ENCODE measurements around the gene ANXA4. TPM values are rescaled to one million over a fixed set of nuclear protein-coding genes. Genes with fewer than 3 reads are reported as not detected.

The ANXA4 gene
- total RNA-seq, result 15.0 and 26.4 TPM in 2 replicates

DNA sequence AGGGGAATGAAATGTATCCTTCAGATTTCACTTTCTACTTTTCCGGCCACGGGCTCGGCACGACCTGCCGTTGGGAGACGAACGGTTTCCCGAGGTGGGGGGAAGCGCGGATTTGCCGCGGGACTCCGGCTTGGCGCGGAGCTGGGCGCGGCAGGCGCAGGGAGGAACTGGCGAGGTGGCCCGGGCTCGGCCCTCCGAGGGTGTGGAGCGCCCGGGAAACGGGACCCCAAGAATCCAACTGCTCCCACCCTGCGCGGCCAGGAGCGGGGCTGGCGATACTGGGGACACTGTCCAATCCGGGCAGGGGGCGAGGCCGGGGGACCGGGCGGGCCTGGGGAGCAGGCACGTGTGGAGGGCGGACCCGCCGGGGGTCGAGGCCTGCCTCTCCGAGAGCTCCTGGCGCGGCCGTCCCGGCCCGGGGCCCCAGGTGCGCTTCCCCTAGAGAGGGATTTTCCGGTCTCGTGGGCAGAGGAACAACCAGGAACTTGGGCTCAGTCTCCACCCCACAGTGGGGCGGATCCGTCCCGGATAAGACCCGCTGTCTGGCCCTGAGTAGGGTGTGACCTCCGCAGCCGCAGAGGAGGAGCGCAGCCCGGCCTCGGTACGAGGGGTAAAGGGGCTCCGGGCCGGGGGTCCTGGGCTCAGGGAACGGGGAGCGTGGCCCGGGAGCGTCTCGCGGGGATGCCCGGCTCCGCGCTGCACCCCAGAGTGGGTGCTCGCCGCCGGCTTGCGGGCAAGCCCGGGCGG lies at the start of gene ANXA4:
ANXA4 (plus strand) TSS at position 560 of the 747 bp plus-strand sequence. CDS start 39,432 bp downstream, outside the sequence.
- Histone ChIP-seq H3K4me3 (ENCODE audit: low read depth, low read length) (peak within 1 kb of the TSS; percentile 88), H3K27me3 (ENCODE audit: control insufficient read depth, insufficient read depth, low read length) (no peaks in the 10 kb centered on the region), H3K36me3 (ENCODE audit: control insufficient read depth, insufficient read depth, low read length) (no peaks in the 10 kb centered on the region)
- DNase-seq (ENCODE audit: low read depth), result peak; percentile 81
- no peak for FAIRE-seq
- TF ChIP-seq, protein P1, sequence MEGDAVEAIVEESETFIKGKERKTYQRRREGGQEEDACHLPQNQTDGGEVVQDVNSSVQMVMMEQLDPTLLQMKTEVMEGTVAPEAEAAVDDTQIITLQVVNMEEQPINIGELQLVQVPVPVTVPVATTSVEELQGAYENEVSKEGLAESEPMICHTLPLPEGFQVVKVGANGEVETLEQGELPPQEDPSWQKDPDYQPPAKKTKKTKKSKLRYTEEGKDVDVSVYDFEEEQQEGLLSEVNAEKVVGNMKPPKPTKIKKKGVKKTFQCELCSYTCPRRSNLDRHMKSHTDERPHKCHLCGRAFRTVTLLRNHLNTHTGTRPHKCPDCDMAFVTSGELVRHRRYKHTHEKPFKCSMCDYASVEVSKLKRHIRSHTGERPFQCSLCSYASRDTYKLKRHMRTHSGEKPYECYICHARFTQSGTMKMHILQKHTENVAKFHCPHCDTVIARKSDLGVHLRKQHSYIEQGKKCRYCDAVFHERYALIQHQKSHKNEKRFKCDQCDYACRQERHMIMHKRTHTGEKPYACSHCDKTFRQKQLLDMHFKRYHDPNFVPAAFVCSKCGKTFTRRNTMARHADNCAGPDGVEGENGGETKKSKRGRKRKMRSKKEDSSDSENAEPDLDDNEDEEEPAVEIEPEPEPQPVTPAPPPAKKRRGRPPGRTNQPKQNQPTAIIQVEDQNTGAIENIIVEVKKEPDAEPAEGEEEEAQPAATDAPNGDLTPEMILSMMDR (IDR thresholded peaks at IDR 0.05; ENCODE audit: insufficient read depth, low read length, severe bottlenecking), result no peak

DNA sequence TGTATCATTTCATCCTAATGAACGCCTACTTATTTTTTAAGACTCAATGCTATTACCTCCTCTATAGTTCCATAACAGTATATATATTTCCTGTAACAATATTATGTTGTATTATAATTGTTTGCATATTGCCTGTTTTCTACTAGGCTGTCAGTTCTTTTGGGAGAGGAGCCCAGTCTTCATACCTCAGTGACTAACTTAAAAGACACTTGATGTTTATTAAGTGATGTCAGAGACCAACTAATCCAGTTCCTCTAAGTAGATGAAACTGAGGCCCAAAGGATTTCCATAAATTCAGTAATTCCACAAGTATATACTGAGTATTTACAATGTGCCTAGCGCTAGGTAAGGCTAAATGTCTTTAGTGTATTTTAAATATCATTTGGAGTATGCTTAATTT lies 49.5 kb upstream of the ANXA4 start:
- DNase-seq (ENCODE audit: low read depth) (peak; percentile 79), FAIRE-seq (no peak)
- TF ChIP-seq, protein P1 (IDR thresholded peaks at IDR 0.05; ENCODE audit: insufficient read depth, low read length, severe bottlenecking), result no peak

DNA sequence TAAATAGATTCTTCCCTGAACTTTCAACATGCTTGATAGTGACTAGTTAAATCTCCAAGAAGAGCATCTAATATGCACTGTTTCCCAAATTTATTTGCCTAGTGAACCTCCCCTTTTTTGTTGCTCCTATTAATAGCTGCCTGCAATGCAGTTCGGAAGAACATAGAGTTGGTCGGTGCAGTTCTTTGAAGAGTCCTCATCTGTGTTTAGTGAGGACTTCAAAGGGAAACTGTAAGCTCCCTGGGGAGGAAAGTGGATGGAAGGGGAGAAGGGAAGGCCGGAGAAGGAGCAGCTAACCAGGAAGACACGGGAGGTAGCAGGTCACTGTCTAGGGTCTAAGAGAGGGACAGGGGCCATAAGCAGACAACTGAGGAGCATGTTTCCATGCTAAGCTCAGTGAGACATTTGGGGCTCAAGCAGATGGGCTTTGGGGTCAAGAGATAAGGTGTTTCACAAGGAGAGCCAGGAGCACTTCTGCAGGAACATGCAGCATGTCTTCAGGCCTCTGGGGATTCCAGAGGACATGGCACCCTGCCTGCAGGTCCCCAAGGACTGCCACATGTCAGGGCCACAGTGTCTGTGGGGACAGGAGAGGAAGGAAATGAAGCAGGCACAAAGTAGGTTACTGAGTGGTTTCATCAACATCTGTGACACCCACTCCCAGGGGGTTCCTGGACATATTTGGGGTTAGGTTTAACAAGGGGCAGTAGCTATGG lies 48.7 kb upstream of the ANXA4 start:
- no peaks in the 10 kb centered on the region for H3K36me3 ChIP-seq (ENCODE audit: control insufficient read depth, insufficient read depth, low read length)
- DNase-seq (ENCODE audit: low read depth) (no peak), FAIRE-seq (no peak)
- TF ChIP-seq, protein P1 (IDR thresholded peaks at IDR 0.05; ENCODE audit: insufficient read depth, low read length, severe bottlenecking), result no peak
- no peaks in the 10 kb centered on the region for H3K27me3 ChIP-seq (ENCODE audit: control insufficient read depth, insufficient read depth, low read length)
- no peak overlapping the region for H3K4me3 ChIP-seq (ENCODE audit: low read depth, low read length)

More for the DNA sequence above, 49.5 kb upstream of the ANXA4 start:
- no peaks in the 10 kb centered on the region for H3K27me3 ChIP-seq (ENCODE audit: control insufficient read depth, insufficient read depth, low read length)
- H3K36me3 ChIP-seq (ENCODE audit: control insufficient read depth, insufficient read depth, low read length), result no peaks in the 10 kb centered on the region
- no peak overlapping the region for H3K4me3 ChIP-seq (ENCODE audit: low read depth, low read length)

DNA sequence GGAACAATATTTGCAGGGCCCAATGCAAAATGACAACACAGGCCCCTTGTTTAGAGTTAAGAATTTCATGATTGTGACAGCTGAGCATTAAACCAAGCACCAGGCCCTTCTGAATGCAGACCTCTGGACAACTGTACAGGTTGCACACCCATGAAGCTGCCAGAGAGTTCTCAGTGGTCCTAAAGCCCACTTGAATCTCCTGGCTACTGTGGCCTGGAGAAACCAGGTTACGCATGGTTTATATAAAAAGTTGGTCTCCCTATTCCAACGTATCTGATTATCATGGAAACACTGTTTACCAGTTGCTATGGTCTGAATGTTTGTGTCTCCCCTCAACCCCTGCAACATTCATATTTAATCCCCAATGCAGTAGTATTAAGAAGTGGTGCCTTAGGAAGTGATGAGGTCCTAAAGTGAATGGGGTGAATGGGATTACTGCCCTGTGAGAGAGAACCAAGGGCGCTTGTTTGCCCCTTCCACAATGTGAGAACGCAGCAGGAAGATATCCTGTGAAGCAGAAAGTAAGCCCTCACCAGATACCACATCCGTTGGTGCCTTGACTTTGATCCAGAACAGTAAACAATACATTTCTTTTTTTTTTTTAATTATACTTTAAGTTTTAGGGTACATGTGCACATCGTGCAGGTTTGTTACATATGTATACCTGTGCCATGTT lies 48.0 kb upstream of the ANXA4 start:
- FAIRE-seq (no peak), DNase-seq (ENCODE audit: low read depth) (no peak)
- TF ChIP-seq, protein P1 (IDR thresholded peaks at IDR 0.05; ENCODE audit: insufficient read depth, low read length, severe bottlenecking), result no peak
- Histone ChIP-seq H3K27me3 (ENCODE audit: control insufficient read depth, insufficient read depth, low read length) (no peaks in the 10 kb centered on the region), H3K4me3 (ENCODE audit: low read depth, low read length) (no peak overlapping the region), H3K36me3 (ENCODE audit: control insufficient read depth, insufficient read depth, low read length) (no peaks in the 10 kb centered on the region)

DNA sequence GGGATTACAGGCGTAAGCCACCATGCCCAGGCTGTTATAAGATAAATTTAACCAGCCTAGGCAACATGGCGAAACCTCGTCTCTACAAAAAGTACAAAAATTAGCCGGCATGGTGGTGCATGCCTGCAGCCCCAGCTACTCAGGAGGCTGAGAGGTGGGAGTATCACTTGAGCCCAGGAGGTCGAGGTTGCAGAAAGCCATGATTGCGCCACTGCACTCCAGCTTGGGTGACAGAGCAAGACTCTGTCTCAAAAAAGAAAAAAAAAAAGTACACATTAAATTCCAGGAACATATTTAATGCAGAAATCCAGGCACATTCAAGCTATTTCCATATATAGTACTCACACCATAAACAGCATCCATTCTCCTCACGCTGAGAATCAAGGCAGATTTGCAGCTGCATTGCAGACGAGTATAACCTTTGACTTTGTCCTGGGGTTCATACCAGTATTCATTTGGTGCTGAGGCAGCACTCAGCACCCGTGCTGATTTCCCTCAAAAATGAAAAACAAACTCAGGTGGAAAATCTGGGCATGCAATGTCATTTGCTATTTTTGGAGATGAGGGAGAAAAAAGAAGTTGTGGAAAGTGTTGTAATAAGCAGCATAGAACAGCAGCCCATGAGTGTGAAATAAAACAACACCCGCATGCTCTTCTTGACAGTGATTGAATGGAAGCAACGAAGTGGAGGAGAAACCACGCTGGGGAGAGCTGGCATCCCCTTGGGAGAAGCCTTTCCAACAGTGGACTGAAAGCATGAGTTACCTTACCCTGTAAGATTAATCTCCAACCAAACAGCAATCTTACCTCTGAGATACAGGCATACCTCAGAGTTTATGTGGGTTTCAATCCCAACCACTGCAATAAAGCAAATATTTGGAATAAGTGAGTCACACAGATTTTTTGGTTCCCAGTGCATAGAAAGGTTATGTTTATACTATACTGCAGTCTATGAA lies 46.8 kb upstream of the ANXA4 start:
- FAIRE-seq, result no peak
- Histone ChIP-seq H3K36me3 (ENCODE audit: control insufficient read depth, insufficient read depth, low read length) (no peaks in the 10 kb centered on the region), H3K27me3 (ENCODE audit: control insufficient read depth, insufficient read depth, low read length) (no peaks in the 10 kb centered on the region), H3K4me3 (ENCODE audit: low read depth, low read length) (no peak overlapping the region)
- peak; percentile 84 for DNase-seq (ENCODE audit: low read depth)
- TF ChIP-seq, protein P1 (IDR thresholded peaks at IDR 0.05; ENCODE audit: insufficient read depth, low read length, severe bottlenecking), result no peak
